RWPE2 (cell line): ENCODE measurements around the gene TUBA3E.
"Not testable (repeated sequence)": the region's sequence is repeated elsewhere in the genome, so short reads cannot be mapped to it uniquely, and the experiment has no call there.

ENCODE experiments used
- ATAC-seq: fragments of 200-7000 bp; cut with Tn5 transposase; 3 replicates; pipeline ENCODE4 v1.9.1; 2021; ENCODE audit warnings: low read depth
- DNase-seq: peaks from one replicate; pipeline ENCODE4 v3.0.0-alpha.2; 2020; ENCODE audit warnings: low spot score
- H3K27ac ChIP-seq: fragments of 450-650 bp; 2 replicates; pipeline ENCODE4 v1.5.1; 2017; ENCODE audit warnings: mild to moderate bottlenecking; ENCODE audit not compliant: poor library complexity, severe bottlenecking
- H3K27me3 ChIP-seq: fragments of 250-450 bp; sonication (Bioruptor Pico); 2 replicates; pipeline ENCODE4 v1.5.1; 2021; ENCODE audit warnings: mild to moderate bottlenecking, moderate library complexity; ENCODE audit not compliant: insufficient read depth, poor library complexity, severe bottlenecking
- H3K36me3 ChIP-seq: fragments of 250-450 bp; sonication (Bioruptor Pico); 2 replicates; pipeline ENCODE4 v1.5.1; 2020; ENCODE audit warnings: low read depth, mild to moderate bottlenecking, moderate library complexity
- H3K4me1 ChIP-seq: fragments of 250-450 bp; sonication (Bioruptor Pico); 2 replicates; pipeline ENCODE4 v1.5.1; 2021; ENCODE audit warnings: mild to moderate bottlenecking, moderate library complexity; ENCODE audit not compliant: insufficient read depth, poor library complexity, severe bottlenecking
- H3K4me3 ChIP-seq: fragments of 250-450 bp; sonication (Bioruptor Pico); 2 replicates; pipeline ENCODE4 v1.5.1; 2021; ENCODE audit warnings: mild to moderate bottlenecking, moderate library complexity; ENCODE audit not compliant: severe bottlenecking
- H3K9me3 ChIP-seq: fragments of 250-450 bp; sonication (Bioruptor Pico); 2 replicates; pipeline ENCODE4 v1.5.1; 2021; ENCODE audit warnings: mild to moderate bottlenecking, moderate library complexity; ENCODE audit not compliant: severe bottlenecking
- TF ChIP-seq, protein P1 (sequence below): fragments of 450-650 bp; IDR thresholded peaks from one replicate; pipeline ENCODE4 v1.5.1; 2017; ENCODE audit warnings: mild to moderate bottlenecking, moderate library complexity; ENCODE audit not compliant: poor library complexity, severe bottlenecking

TUBA3E gene

DNA sequence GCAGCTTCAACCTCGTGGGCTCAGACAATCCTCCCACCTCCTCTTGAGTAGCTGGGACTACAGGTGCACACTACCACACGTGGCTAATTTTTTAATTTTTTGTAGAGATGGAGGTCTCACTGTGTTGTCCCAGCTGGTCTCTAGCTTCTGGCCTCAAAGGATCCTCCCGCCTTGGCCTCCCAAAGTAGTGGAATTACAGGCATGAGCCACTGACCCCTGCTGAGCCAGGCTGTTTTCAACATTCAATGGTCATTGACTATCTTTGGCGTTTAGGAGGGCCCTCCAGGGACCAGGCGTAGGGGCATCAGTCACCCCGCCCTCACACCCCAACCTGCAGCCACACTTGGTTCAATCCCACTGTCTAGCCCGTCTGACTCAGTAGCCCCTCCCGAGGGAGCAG is 11.0 kb downstream of the TUBA3E start:
- TF ChIP-seq, protein P1, sequence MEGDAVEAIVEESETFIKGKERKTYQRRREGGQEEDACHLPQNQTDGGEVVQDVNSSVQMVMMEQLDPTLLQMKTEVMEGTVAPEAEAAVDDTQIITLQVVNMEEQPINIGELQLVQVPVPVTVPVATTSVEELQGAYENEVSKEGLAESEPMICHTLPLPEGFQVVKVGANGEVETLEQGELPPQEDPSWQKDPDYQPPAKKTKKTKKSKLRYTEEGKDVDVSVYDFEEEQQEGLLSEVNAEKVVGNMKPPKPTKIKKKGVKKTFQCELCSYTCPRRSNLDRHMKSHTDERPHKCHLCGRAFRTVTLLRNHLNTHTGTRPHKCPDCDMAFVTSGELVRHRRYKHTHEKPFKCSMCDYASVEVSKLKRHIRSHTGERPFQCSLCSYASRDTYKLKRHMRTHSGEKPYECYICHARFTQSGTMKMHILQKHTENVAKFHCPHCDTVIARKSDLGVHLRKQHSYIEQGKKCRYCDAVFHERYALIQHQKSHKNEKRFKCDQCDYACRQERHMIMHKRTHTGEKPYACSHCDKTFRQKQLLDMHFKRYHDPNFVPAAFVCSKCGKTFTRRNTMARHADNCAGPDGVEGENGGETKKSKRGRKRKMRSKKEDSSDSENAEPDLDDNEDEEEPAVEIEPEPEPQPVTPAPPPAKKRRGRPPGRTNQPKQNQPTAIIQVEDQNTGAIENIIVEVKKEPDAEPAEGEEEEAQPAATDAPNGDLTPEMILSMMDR, result no peak
- no peak overlapping the region for H3K4me3 ChIP-seq
- no peaks in the 10 kb centered on the region for H3K4me1 ChIP-seq
- H3K36me3 ChIP-seq, result no peaks in the 10 kb centered on the region
- DNase-seq (no peak), ATAC-seq (no peak)
- H3K9me3 ChIP-seq, result no peaks in the 10 kb centered on the region
- no peaks in the 10 kb centered on the region for H3K27me3 ChIP-seq
- no peak overlapping the region for H3K27ac ChIP-seq

DNA sequence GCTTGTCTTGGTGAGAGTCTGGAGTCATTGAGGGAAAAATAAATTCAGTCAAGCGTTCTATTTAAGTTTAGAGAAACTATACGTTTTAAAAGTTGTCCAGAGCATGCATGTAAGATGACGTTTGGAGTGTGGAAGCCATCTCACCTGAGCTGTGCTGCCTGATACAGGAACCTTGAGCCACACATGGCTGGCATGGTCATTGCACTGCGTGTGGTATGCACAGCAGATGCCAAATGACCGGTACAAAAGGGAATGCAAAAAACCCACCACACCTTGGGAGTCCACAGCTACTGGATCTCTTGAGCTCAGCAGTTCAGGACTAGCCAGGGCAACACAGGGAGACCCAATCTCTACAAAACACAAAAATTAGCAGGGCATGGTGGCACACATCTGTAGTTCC is 11.8 kb downstream of the TUBA3E start:
- H3K36me3 ChIP-seq, result no peaks in the 10 kb centered on the region

DNA sequence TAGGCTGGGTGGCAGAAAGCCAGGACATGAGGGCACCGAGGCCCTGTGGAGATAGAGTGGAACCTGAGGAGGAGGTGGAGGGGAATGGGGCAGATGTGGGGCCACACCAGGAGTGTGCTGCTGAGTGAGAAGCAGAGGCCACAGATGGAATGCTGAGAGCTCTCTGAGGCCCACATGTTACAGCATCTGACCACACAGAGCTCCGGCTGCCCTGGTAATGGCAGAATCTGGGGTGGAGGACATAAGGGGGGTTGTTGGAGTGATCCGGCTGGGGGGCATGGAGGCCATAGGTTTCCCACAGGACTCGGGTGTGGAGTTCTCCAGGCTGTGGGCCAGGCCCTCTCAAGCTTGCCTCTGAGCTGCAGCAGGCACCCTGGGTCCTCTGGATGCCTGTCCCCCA is 12.3 kb downstream of the TUBA3E start:
- no peak overlapping the region for H3K4me3 ChIP-seq
- no peak overlapping the region for H3K27ac ChIP-seq
- DNase-seq, result no peak

More for the DNA sequence above, 11.8 kb downstream of the TUBA3E start:
- H3K27ac ChIP-seq, result no peak overlapping the region
- TF ChIP-seq, protein P1, result no peak
- H3K9me3 ChIP-seq, result no peaks in the 10 kb centered on the region
- H3K27me3 ChIP-seq, result no peaks in the 10 kb centered on the region
- DNase-seq, result no peak
- no peak overlapping the region for H3K4me3 ChIP-seq
- H3K4me1 ChIP-seq, result no peaks in the 10 kb centered on the region
- ATAC-seq, result no peak

DNA sequence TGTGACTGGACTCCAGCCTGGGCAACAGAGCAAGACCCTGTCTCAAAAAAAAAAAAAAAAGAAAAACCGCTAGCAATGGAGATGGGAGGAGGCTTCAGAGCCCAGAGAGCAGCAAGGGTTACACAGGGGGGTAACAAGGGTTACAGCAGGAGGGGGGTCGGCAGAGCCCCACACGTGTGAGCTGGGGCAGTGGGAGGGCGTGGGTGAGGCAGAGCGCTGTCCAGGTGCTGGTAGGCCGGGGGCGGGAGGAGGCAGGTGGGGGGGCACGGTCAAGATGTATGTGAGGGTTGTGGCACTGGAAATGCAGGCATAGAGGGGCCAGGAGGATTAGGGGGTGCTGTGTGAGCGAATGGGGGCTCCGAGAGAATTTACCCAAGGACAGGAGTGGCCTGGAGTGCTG is 12.8 kb downstream of the TUBA3E start:
- H3K4me1 ChIP-seq, result peaks cover under 1% of the 10 kb centered on the region
- H3K36me3 ChIP-seq, result no peaks in the 10 kb centered on the region
- no peaks in the 10 kb centered on the region for H3K27me3 ChIP-seq
- no peaks in the 10 kb centered on the region for H3K9me3 ChIP-seq
- DNase-seq (no peak), ATAC-seq (no peak)
- H3K4me3 ChIP-seq, result no peak overlapping the region
- no peak overlapping the region for H3K27ac ChIP-seq
- TF ChIP-seq, protein P1, result no peak

More for the DNA sequence above, 12.3 kb downstream of the TUBA3E start:
- Histone ChIP-seq H3K4me1 (no peaks in the 10 kb centered on the region), H3K36me3 (no peaks in the 10 kb centered on the region), H3K27me3 (no peaks in the 10 kb centered on the region), H3K9me3 (no peaks in the 10 kb centered on the region)
- ATAC-seq, result no peak
- TF ChIP-seq, protein P1, result no peak

DNA sequence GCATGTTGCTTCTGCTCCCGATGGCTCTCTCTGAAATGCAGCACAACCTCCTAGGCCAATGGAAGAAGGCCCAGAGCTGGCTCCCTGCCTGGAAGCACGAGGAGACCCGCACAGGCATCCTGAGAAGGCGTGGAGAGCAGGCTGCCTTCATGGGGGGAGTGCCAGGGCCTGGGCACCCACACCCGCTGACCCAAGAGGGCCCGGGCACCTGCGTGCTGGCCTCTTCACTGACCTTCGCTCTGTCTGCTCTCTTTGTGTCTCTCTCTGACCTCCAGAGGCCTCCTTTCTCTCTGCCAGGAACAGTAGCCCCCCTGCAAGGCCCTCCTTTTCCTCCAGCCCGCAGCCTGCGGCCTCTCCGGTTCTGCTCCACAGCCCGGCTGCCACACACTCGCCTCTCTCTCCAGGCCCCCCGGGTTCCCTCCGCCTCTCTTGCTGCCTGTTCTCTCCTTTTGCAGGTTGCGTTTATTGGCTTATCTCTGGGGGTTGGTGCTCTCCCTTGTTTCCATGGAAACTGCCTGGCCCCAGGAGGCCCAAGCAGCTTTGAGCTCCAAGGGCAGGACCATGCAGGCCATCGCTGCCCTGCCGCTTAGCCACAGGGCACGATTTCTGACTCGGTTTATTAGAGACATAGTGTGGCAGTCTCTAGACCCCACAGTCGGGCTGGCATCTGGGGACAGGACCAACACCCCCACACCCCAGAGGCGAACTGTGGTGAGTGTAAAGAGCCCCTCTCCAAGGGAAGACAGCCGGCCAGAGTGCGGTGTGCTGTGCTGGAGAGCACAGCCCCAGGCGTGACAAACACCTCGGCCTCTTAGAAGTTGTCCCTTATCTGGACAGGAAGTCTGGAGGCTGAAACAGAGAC is 14.5 kb downstream of the TUBA3E start:
- DNase-seq (no peak), ATAC-seq (no peak)
- no peaks in the 10 kb centered on the region for H3K9me3 ChIP-seq
- H3K27ac ChIP-seq, result peak overlapping the region; percentile 63
- peaks cover 5% of the 10 kb centered on the region; the same call in 1 of the 2 replicates for H3K36me3 ChIP-seq
- H3K4me3 ChIP-seq, result no peak overlapping the region
- TF ChIP-seq, protein P1, result no peak
- H3K27me3 ChIP-seq, result no peaks in the 10 kb centered on the region
- peaks cover 6% of the 10 kb centered on the region for H3K4me1 ChIP-seq

DNA sequence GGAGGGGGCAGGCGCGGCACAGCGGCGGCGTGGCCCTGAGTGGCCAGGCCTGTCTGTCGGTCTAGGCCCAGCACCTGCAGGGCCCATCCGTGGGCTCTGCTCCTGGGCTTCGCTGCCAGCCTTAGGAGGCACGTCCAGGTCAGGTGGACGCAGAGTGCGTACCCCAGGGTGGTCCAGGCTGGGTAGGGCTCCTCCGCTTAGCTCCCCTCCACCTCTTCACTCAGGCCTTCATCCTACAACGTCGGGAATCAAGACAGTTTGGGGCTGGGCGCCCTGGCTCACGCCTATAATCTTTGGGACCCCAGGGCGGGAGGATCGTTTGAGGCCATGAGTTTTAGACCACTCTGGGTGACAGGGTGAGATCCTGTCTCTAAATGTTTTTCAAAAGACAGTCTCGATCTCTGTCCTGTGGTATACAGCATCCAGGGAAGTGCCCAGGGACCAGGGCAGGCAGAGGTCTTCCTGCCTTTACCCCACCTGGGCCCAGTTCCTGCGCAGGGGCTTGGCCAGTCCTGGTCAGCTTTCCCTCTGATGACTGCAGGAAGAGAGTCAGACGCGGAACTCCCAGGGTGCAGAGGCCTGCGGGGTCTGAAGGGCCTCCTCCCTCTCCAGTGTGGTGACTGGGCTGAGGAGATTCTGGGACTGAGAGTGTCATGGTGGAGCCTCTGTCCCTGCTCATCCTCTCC is 15.3 kb downstream of the TUBA3E start:
- 0 out of 3 replicates have a peak, but pooled peaks have one; percentile 6 for ATAC-seq
- not testable (repeated sequence) for H3K4me1 ChIP-seq, DNase-seq, H3K36me3 ChIP-seq, H3K27me3 ChIP-seq, H3K9me3 ChIP-seq
- Histone ChIP-seq H3K27ac (peak overlapping the region; percentile 63), H3K4me3 (peak overlapping the region; percentile 96)
